Left kidney (tissue), 2 donors: ENCODE results near the gene ANTXR1. TPM values are rescaled to one million over a fixed set of nuclear protein-coding genes. Genes with fewer than 3 reads are reported as not detected.

Experiments used
- DNase-seq: peaks from one replicate; pipeline ENCODE4 v3.0.0-alpha.2; 2013
- polyA plus RNA-seq: library from polyadenylated mRNA; unstranded; fragments of 120-200 nt; gene quantifications from one replicate; pipeline ENCODE4 v1.2.1, GENCODE V29; 2013; ENCODE audit not compliant: insufficient read length

The ANTXR1 gene
- polyA plus RNA-seq, 1 donor = 82.4 TPM

DNA sequence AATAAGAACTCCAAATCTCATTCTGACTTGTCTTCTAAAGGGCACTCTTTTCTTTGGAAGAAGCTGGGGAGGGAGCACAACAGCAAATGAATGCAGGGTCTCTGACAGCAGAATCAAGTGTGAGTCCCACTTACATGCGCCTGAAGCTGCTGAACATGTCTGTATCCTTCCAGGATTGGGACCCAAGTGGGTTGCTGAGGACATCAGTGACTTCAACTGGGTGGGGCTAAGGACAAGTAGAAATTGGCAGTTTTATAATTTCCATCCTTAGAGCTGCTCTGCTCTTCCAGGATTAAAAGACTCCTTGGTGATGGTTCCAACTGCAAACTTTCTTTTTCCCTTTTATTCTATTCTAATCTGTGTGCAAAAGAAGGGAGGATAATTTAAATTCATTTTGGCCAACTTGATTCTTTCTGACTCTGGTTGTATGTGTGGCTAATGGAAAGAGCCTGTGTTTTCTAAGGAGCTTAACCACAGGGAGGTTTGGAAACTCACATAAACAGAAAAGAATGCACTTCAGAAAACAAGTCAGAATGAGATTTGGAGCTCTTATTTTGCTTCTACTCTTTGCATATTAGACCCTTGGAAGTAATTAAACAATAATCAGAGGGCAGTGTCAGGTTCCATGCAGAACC lies 20.6 kb downstream of the ANTXR1 start:
- no peak for DNase-seq

DNA sequence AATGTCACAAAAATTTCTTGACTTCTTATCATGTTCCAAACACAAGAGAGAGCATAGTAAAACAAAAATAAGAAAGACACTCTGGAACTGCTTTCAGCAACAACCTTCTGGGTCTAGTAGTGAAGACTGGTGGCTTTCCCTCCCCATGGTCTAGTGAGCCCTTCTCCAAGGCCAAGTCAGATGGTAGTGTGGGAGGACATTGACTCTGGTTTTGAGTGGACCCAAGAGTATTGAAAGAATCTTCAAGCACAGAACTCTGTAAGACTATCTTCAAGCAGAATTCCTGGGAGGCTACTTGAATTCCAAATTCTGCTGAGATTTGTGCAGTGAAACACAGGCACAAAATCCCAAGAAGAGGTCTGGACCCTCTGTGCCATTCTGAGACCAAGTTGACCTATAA lies 21.1 kb downstream of the ANTXR1 start:
- no peak for DNase-seq

DNA sequence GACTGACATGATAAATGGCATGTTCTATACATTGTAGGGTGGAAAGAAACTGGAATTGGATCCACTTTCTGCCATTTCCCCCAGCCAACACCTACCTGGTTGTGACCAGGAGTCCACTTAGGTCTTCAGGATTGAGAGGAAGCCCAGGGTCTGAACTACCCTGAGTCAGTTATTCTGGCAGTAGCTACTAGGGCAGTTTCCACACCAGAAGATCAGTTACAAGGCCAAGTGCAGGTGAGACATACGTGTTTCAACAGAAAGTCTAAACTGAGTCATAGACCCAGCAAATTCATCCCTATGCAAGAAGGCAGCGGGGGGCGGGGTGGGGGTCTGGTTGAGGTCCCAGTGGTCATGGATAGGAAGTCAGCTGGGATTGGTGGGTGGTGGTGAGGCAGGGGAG lies 21.9 kb downstream of the ANTXR1 start:
- DNase-seq = no peak

DNA sequence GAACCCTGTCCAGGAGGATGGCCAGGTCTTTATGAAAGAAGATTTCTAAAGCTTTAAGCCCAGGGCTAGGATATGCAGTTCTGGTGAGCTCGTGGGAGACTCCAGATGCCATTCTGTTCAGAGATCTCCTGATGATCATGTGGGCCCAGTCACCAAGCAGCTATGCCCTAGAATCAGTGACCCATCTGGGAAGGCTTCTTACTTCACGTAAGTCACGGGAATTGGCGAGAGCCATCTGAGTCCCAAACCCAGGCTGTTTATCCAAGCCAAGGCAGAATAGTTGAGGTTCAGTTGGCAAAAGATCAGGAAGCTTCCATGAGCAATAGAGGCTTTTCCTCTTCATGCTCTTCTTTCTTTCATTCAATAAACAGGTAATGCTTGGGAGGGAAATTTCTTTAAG lies 23.9 kb downstream of the ANTXR1 start:
- no peak for DNase-seq

DNA sequence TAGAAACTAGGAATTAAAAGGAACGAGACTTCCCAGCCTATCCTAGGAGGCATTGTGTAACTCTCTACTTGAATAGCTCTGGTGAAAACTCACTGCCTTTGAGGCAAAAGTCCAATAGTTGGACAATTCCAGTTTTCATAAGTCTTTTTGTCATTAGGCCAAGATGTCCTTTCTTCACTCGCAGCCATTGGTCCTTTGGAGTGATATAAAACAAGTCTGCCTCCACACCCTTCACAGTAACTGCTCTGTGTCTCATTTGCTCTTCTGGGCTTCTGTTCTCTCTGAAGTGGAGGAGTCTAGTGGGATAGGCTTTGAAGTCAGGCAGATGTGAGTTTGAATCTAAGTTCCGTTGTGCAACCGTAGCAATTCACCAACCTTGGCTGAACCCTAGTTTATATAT lies 28.2 kb downstream of the ANTXR1 start:
- DNase-seq = no peak

DNA sequence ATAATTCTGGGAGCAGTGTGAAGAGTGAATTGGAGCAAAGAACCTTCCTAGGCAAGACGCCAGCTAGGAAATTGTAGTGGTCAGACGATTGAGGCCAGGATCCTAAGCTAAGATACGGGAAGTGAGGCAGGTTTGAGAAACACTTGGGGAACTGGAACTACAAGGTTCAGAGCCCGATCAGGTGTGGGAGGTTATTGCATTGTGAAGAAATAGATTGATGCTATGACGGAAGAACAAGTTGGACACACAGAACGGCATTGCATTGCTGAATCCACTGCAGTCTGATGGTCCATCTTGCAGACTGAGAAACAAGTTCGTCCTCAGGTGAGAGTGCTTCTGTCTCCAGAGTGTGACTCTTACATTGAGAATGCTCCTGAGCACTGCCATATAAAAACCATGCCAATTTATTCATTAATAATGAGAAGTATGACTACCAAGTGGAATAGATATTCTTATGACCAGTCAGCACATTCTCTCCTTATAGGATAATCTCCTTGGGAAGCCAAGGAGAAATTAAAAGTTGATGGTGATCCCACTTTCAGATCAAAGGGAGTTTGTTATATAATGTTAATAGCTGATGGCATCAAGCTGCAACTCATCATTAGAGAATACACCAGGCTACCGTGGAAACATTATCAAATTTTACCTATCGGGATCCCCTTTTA lies 30.9 kb downstream of the ANTXR1 start:
- DNase-seq = no peak

DNA sequence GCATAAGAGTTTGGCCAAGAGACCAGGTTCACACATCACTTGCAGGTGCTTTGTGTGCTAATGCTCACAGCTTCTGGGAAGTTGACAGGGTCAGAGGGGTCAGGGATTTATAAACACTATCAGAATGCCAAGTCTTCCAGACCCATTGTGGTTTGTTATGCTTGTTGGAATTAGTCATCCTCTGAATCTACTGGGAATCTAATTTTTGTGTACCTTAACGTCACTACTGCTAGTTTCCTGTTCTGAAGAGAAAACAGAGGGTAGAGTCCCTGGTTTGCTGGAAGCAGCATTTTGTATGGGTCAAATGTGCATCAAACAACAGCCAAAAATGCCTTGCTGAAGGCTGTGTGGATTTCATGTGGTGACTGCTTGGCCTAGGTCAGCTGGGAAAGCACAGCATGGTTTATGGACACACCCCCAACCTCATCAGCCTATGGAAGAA lies 33.3 kb downstream of the ANTXR1 start:
- no peak for DNase-seq

DNA sequence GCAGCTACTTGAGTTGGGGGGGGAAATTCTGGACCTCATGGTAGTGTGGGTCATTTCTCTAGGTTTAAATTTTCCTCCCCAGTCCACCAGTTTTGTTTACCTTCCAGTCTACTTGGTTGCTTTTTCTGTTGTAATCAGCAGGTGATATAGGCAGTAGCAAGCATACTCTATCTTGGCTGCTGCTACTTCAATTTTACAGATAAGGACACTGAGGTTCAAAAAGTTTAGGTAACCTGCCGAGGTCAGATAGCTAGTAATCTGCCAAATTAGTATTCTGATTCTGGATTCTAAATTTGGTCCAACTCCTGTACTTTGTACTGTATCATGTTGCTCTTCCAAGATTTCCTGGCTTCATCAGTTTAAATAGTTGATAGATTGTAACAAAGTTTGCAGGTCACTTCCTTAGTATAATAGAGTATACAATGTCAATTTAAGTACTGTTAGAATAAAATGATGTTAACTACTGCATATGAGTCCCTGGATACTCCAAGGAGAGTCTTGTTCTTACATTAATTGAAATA lies 34.7 kb downstream of the ANTXR1 start:
- no peak for DNase-seq

DNA sequence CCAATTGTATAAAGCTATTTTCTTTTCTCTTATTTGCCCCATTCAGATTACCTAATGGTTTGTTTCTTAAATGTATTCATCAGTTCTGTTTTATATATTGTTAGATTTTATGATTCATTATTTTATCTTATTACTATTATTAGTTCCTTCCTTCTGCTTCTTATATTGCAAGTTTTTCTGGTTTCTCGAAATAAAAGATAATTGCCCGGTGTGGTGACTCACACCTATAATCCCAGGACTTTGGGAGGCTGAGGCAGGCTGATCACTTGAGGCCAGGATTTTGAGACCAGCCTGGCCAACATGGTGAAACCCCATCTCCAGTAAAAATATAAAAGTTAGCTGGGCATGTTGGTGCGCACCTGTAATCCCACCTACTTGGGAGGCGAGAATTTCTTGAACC lies 37.8 kb downstream of the ANTXR1 start:
- DNase-seq = no peak

DNA sequence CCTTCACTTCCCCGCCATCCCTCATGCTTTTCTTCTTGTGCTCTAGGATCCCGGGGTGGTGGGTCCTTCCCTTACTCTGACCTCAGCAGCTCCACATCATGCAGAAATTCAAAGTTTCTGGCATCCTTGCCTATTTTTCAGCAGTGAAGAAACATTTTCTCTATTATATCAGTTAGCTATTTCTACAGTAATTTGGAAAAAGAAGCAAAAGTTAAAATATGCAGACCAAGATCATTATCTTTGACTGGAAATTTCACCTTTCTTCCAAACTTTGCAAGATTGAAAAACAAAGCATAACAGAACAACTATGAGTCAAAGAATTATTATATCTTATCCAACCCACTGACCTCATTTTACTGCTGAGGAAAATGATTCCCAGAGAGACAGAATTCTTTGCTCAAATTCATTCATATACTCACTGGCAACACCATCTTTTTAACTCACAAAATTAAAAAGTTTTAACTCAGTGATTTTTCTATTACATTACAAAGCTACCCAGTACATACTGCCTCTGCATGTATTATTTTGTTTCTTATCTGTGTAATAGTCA lies 40.5 kb downstream of the ANTXR1 start:
- no peak for DNase-seq

DNA sequence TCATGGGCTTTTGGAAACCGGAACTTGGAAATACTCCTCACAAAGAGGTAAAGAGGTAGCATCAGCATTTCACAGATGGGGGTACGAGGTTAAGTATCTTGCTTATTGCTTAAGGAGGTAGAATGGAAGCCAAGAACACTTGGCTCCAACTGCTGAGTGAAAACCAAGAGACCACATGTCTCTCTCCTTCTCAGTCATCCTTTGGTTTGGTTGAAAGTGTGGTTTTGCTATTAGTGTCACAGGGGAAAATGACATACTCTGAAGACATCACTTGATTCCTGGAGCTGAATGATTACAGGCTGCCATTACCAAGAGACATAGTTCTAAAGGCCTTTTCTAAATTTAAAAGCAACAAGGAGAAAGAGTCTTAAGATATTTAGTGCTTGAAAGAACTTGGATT lies 41.5 kb downstream of the ANTXR1 start:
- DNase-seq = no peak

DNA sequence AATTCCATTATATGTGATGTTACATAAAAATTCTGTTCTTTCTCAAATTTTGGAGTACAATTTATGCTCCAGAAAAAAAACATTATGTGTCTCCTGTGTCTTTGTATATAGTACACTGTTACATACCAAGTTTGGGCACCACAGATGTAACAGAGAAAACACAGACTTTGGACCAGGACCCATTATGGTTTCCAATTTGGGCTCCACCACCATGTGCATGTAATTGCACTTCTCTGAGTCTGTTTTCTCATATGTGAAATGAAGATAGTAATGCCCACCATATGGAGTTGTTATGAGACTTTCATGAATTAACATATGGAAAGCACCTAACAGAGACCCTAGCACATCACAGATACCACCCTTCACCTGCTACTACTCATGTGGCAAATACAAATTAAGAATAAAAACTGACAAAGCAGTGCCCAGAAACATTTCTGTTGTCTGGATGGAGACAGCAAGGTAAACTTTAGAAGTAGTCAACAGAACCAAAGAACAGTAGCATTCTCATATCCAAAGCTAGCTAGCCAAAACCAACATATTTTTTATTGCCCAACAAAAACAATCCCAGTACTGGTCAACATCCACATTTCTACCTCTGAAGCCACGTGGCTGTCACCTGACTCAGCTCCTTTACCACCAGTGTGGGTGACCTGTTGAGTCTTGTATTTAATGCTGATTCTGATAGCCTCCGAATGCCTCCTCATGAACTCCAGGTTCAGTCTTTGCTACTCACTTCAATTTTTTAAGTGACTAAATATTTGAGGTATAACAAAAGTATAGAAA lies 42.9 kb downstream of the ANTXR1 start:
- no peak for DNase-seq

DNA sequence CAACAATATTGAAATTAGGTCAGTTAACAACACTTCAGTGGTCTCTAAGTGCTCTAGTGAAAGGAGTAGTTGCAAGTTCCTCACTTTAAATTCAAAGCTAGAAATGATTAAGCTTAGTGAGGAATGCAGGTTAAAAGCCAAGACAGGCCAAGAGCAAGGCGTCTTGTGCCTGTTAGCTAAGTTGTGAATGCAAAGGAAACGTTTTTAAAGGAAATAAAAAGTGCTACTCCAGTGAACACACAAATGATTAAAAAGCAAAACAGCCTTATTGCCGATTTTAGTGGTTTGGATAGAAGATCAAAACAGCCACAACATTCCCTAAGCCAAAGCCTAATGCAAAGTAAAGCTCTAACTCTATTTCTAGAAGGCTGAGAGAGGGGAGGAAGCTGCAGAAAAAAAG lies 44.7 kb downstream of the ANTXR1 start:
- no peak for DNase-seq

DNA sequence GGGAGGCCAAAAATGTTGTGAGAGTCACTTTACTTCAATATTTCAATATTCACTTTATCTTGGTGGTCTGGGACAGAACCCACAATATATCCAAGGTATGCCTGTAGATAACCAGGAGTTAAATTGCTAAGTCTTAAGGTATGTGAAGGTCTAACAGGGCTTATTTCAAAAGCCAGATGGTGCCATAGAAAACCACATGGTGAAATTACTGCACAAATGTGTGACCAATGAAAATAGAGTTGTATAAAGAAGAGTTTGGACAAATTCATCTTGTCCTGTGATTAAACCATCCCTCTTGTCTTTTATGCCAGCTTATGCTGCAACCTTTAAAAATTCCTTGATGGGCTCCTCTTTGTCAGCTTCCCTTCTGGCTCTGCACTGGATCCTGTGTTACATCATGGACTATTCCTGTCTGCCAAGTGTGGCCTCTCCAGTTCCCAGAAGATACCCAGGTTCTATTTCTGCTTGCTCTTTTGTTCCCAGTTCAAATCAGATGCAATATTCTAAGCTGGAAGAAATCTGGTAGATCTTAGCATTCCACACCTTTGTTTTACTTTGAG lies 46.8 kb downstream of the ANTXR1 start:
- no peak for DNase-seq

DNA sequence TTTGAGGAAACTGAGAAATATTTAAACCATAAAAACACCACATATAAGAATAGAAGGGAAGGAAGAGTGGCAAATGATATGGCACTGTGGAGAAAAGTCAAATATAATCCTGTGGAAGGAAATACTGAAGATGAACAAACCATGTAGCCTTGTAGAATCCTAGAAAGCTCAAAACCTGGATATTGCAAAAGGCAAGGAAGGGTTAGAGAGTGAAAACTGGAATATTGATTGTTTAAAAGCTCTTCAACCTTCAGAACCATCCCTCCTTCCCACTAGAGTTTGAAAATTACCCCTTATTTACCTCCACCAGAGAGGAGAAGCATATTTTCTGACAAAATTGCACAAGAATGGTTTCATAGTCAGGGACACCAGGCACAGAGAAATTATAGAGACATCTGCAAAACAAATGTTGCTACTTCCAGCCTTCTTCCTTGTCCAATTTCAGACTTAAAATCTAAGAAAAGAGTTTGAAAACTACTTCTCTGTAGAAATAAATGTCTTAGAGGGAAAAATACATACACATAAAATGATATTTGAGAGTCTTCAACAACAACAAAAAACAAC lies 48.0 kb downstream of the ANTXR1 start:
- DNase-seq = no peak

DNA sequence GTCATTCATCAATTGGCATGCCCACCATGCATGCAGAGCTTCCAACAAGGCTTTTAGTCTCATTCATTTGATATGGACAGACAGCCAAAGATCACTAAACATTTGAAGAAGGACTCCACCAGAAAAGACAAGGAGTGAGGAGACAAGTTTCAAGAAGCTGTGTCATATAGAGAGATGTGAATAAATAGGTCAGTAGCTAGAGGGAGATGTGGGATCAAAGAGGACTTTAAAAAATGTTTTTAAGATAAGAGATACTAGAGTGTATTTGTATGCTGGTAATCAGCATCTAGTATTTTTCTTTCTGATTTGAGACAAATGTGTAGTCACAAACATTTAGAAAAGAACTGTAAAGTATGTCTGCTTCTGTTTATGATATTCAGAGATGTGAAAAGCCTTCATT lies 48.5 kb downstream of the ANTXR1 start:
- no peak for DNase-seq

DNA sequence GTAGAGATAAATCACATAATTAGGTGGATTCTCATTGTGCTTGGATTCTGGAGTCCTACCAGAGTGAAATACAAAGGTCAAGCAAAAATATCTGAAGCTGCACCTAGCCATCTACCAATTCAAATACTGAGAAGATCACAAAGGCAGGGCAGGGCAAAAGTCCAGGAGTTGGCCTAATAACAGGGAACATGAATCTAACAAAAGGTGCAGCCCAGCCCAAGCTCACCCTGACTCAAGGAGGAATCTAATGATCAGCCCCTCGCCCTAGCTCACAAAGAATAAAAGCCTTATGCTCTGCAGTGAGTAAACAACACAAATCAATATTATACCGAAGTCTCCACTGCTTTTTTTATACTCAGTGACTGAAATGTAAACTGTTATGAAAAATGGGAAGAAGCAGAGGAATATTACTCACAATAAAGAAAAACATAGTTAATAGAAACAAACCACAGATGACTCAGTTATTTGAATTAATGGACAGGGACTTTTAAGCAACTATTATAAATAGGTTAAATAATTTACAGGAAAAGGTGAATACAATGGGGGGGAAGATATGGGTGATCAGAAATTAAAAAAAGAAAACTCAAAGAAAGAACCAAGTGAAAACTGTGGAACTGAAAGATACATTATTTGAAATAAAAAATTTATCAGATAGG lies 49.5 kb downstream of the ANTXR1 start:
- DNase-seq = no peak

DNA sequence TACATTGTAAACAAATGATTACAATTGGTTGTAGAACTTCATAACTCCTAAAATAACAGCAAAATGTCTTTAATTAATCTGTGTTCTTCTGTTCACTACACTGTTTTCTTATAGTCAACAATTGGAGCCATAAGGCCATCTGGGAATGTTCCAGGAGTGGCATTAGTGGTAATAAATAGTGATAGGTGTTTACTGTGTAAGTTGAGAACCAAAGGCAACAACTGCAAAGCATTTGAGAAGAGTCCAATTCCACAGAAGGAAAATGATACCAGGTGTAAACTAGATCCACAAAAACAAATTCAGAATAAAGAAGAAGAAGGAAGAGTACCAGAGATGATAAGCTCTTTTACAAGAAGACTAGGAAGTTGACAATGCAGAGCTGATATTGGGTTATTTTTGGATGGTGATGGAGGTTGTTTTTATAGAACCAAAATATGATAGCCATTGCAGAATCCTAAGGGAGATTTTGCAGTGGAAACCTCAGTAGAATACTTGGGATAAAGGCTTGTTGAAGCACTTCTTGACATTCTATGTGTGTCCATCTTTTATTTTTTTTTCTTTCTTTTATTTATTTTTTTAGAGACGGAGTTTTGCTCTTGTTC lies 52.9 kb downstream of the ANTXR1 start:
- DNase-seq = no peak

DNA sequence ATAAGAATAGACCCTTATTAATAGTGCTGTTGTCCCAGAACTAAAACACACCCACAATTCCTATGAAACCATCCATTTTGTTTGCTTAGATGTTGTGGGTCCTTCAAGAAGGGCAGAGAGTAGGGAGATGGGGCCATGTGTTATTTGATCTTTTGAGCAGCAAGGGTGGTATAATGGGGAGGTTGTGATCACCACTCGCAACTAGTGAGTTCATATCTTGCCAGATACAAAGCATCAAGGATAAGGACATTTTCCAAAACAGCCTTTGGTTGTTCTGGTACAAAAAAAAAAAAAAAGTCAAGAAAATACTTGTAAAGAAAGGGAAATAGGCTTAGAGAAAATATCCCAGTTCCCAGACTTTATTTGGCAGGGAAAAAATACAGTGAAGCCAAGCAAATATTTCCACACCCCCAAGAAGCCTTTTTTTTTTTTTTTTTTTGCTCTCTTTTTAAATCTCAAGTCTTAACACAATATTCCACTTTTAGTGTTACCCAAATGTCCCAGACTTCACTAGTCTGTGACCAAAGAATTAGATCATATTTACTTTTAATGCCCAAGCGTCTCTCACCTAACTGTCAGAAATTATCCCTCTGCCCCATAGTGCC lies 54.1 kb downstream of the ANTXR1 start:
- DNase-seq = no peak

DNA sequence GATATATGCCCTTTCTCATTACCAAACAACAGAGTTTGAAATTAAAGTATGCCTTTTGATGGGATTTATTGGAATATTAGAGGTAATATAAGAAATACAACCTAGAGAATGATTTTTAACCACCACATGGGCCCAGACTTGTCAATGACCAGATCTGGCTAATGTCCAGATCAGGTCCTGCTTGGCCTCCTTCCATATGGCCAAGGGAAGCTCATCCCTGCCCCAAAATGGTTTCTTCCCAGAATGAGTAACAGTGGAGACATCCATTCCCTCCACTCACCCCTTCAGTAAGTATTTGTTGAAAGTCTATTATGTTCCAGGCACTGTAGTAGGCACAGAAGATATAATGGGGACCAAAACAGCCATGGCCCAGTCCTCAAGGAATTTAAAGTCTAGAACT lies 54.9 kb downstream of the ANTXR1 start:
- no peak for DNase-seq

DNA sequence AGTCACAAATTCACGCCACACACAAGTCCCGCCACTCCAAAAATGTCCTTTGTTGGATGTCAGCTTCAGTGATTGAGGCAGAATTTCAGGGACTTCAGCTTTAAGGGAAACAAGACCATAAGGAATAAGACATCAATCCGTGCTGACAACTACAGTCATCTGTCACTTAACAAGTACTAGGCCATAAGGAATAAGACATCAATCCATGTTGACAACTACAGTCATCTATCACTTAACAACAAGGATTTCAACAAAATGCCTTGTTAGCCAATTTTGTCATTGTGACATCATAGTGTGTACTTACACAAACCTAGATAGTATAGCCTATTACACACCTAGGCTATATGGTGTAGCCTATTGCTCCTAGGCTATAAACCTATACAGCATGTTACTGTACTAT lies 58.0 kb downstream of the ANTXR1 start:
- no peak for DNase-seq
